Measurements from ENCODE around the gene ITGB7. TPM values are rescaled to one million over a fixed set of nuclear protein-coding genes. Genes with fewer than 3 reads are reported as not detected.

ITGB7 gene
- total and polyA plus RNA-seq, 9 of the 15 experiments (the other 6 are each of a cell fraction or from before 2014, with no cell fraction given) = 0.06 to 2.0 (median 0.67) TPM

GRCh38 chr12:53251477-53252348 is 44.7 kb upstream of the ITGB7 start (continued):
- no peak for TF ChIP-seq ZNF395 (CRISPR knock-in tag; IDR thresholded peaks at IDR 0.05)
- no peak for TF ChIP-seq ZC3H4 (CRISPR knock-in tag; IDR thresholded peaks at IDR 0.05; ENCODE audit: borderline replicate concordance)
- peak; percentile 88 for TF ChIP-seq USF1 (CRISPR knock-in tag; IDR thresholded peaks at IDR 0.05)
- TF ChIP-seq U2AF2 (optimal IDR thresholded peaks at IDR 0.05; ENCODE audit: low read depth, low read length) = no peak
- no peak for TF ChIP-seq ATF2 (CRISPR knock-in tag; IDR thresholded peaks at IDR 0.05)
- TF ChIP-seq XRCC5 (IDR thresholded peaks at IDR 0.05; ENCODE audit: low read depth, low read length) = no peak
- TF ChIP-seq FOXK1 (CRISPR knock-in tag; IDR thresholded peaks at IDR 0.05; ENCODE audit: borderline replicate concordance) = peak; percentile 91; the same call in 1 of the 2 replicates
- TF ChIP-seq ZNF778 (CRISPR knock-in tag; IDR thresholded peaks at IDR 0.05) = no peak
- TF ChIP-seq ZZZ3 (IDR thresholded peaks at IDR 0.05) = no peak
- no peak for TF ChIP-seq HMG20B (CRISPR knock-in tag; IDR thresholded peaks at IDR 0.05)
- TF ChIP-seq ATF7 (IDR thresholded peaks at IDR 0.05) = 0 out of 2 replicates have a peak, but pooled peaks have one; percentile 16
- TF ChIP-seq KDM2B (CRISPR knock-in tag; IDR thresholded peaks at IDR 0.05) = no peak
- TF ChIP-seq RNF219 (CRISPR knock-in tag; IDR thresholded peaks at IDR 0.05) = no peak
